Stimulated activated CD4-positive, alpha-beta T cell treated with anti-CD3 and anti-CD28 coated beads, Interleukin-4, amount 100 ng/mL, for 4 hours (primary cell): ENCODE measurements around the gene FAM222A.

Experiments used
- DNase-seq, 2 experiments: peaks; one replicate each; pipeline ENCODE4 v3.0.0-alpha.2; 2020

Gene FAM222A

GRCh38 chr12:109726511-109727038, 12.9 kb downstream of the FAM222A start:
- no peak for DNase-seq

DNA sequence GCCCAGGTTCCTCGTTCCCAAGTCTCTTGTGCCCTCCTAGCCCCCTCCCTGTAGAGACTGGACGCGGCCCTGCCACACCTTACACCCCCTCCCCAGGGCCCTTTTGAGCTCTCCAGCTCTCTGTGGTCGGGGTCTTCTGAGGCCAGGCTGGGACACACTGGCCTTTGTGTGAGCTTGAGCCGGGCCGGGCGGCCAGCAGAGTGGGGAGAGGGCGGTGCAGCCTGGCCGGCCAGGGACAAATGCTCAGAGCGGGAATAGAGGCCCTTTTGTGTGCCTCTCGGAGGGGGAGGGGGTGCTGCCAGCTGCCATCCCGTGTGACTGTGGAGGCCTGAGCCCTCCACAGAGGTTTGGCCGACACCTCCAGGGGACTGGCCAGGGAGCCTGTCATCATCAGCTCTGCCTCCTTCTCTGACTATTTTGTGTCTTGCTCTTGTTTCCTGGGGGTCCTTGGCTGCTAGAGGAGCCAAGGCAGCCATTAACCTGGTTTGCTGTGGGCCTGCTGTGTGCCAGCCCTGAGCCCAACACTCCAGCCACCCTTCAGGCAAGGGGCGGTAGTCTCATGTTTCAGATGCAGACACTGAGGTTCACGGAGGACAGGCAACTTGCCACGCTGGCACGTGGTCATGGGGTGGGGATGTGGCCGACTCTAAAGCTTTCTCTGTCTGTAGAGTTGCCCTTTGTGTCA, 13.6 kb downstream of the FAM222A start:
- no peak for DNase-seq

- no peak for DNase-seq
Observed at GRCh38 chr12:109727746-109728726, 14.4 kb downstream of the FAM222A start.

- no peak for DNase-seq
Observed at GRCh38 chr12:109728921-109729320, 15.3 kb downstream of the FAM222A start.

DNA sequence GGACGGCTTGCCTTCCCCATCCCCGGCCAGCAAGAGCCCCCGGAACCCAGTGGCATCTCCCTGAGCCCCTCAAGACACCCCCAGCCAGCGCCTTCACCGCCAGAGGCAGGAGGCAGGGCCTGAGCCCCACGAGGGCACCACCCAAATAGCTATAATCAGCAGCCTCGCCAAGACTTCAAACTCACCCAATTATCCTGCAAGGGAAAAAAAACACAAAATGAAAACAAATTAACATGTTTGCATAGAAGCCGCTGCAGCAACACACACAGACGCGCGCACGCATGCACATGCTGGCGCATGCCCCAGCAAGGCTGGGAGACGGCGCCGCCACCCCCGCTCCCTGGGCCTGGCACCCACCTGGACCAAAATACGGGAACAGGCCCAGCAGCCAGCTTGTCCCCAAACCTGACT, 15.8 kb downstream of the FAM222A start:
- no peak for DNase-seq

- DNase-seq, result no peak
Observed at GRCh38 chr12:109729801-109730200, 16.2 kb downstream of the FAM222A start.

DNA sequence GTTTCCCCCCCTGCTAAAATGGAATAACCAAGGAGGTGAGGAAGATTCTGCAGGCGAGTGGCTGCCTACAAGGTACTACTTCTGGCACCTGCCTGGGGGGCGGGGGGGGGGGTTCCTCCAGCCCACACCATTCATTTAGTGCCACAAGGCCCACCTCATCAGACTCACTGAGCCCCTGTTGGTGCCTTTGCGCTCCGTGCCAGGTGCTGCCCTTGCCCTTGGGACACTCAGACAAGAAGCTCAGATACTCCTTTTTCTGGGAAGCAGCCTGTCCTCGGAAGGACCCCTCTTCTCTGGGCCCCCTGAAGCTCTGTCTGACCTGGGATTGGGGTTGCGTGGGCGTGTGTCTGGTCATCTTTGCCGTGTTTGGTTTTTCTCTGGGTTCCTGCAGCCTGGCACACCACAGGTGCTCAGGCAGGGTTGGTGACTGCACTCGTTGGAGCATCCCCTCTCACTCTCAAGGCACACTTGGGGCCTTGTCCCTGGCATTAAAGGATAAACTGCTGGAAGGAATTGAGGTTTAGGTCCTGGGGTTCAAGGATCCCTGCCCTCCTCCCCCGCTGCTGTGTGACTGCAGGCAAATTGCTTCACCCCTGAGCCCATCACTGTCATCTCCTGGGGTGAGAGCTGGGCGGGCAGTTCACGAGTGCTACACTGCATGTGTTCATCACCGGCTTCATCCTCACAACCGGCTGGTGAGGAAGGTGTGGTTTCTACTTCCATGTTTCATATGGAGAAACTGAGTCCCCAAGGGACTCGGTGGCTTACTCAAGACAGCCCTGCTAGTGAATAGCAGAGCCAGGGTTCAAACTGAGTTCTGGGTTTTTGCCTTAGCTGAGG, 16.9 kb downstream of the FAM222A start:
- DNase-seq, result no peak

GRCh38 chr12:109731231-109731731, 17.7 kb downstream of the FAM222A start:
- DNase-seq, result no peak

DNA sequence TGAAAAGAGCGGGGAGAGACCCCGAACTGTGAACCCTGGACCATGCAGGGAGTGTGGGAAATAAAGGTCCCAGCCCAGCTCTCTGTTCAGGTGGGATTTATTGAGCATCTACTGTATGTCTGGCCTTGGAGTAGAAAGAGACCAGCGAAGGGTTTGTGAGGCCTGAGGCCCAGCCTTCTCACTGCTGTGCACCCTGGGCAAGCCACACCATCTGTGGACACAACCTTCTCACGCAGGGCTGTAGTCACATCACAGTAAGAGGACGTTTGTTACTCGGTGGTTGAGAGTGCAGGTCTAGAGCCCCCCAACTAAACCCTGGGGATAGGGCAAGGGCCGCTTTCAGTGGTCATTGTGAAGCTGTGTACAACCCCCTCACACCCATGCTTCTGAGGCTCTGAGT, 18.2 kb downstream of the FAM222A start:
- DNase-seq, result no peak

DNA sequence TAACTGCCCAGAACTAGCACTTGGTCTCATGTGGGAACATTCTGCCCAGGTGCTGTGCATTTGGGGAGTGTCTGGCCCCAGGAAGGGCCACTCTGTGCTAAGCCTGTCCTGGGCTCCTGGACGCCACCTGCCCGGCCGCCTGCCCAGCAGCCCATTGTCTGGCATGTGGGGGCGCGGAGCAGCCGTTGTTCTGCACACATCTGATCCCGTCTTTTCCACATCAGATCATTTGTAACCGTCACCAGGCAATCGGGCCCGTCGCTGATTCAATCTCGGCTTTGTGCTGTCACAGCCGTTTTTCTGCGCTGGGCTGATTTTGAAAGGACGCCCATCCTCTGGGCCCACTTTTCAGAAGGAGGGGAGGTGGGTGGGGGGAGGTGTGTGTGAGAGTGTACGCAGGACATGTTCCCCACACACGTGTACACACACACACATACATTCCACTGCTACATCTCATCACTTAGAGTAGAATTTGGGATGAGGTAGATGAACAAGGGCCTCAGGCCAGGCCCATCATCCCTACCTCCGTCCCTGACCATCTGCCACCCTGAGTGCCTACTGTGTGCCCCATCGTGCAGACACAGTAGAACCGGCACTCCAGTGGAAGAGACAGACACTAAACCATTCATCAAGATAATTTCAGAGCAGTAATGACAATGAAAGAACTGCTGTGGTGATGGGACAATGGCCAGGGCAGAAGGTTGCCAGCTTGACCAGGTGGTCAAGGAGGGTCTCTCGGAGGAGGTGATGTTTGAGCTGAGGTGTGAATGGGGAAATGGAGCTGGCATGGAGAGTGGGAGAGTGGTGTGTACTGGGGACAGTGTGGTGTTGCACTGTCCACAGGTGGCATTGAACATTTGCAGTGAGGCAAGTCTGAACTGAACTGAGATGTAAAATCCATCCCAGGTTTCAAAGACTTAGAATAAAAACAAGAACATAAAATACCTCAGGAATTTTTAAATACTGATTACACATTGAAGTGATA, 19.0 kb downstream of the FAM222A start:
- DNase-seq, result no peak

DNA sequence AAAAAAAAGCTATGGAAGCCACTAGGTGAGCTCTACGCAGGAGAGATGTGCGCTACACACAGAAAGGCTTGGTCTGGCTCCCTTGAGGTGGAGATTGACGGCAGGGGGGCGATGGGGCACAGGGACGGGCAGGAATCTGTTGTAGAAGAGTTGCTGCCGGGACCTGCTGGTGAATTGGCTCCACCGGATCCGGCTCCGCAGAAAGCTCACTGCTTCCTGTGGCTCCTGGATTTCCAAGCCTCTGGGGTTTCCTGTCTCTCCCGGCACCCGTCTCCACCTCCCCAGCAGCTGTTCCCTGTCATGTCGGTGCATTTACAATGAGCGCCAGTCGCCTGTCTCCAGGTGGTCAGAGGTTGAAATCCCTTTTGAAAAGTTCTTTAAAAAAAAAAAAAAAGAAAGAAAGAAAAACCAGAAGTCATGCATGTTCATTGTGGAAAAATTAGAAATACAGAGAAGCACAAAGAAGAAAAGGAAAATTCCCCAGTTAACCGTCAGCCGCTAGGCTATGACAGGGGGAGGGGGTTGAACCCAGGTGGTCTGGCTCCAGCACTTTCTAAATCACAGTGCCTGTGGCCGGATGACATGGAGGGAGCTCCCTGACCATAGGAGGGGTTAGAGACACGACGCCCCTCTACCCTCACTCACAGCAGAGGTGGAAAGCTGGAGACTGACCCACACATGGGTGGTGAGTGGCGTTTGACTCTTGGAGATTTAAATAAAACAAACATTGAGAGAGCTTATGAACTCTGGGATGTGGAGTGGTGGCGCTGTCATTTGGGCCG, 20.8 kb downstream of the FAM222A start:
- no peak for DNase-seq

DNA sequence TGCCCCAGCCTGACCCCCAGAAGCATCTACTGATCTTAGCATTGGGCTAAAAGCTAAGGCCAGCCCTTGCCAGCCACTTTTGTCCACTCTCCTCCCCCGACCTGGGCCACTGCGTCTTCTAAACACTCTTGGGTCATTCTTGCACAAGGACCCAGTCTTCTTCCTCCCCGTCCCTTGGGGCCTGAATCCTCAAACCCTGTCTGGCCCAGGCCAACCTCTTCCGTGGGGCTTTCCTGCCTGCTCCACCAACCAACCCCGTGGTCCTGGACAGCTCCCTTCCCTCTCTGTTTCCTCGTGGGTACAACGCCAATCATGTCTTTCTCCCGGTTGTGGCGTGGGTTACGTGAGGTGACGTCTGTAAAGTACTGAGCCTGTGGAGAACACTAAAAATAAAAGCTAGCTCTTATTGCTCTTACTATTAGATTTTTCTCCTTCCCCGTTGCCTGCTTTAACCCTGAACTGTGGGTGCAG, 21.5 kb downstream of the FAM222A start:
- no peak for DNase-seq

GRCh38 chr12:109735825-109736551, 22.4 kb downstream of the FAM222A start:
- no peak for DNase-seq

GRCh38 chr12:109736552-109737108, 23.0 kb downstream of the FAM222A start:
- DNase-seq, result no peak

GRCh38 chr12:109737126-109737525, 23.5 kb downstream of the FAM222A start:
- no peak for DNase-seq

DNA sequence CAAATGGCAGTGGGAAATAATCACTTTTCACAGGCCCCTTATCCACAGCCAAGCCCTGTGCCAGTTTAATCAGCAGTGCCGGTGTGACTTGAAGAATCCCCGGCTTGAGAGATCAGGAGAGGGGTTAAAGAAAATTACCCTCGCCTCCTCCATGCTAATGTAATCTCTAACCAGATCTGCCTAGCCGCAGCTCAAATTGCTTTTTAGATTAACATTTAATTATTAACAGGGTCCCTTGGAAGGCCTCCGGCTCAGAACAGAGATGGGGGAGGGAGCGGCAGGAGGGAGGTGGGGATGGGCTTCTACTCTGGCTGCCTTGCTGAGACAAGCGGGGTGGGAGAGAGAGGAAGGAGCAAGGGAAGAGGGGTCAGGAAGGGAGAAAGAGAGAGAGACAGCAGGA, 24.0 kb downstream of the FAM222A start:
- DNase-seq, result no peak

DNA sequence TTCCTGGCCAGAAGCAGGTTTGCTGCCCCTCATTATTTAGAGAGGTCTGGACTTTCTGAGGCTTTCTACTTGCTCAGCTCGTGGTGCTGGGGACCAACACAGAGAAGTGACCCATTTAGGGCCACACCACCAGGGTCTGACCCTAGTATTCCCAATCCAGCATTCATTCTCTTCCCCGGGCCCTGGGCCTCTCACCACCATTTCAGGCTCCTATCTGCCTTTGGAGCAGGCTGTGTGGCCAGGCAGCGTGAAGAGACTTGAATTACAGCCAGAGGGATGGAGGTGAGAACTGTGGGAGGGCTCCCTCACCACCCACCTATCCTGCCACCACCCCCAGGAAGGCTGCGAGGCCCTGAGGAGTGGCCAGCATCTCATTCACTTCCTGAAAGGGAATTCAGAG, 24.6 kb downstream of the FAM222A start:
- peak in 1 of 2 experiments; percentile 0 for DNase-seq

- DNase-seq, result no peak
Observed at GRCh38 chr12:109738878-109739665, 25.4 kb downstream of the FAM222A start.
